Measurements from ENCODE around the gene BPNT1. TPM values are rescaled to one million over a fixed set of nuclear protein-coding genes. Genes with fewer than 3 reads are reported as not detected.

Gene BPNT1
- total RNA-seq: 10 to 100 TPM; 20.0 to 26.1 TPM

GRCh38 chr1:220089650-220090556 is at the start of gene BPNT1:
Gene BPNT1, minus strand, starts transcription at chr1:220089788. Its CDS starts 9,942 bp downstream, at chr1:220079846.
- Histone ChIP-seq H3K9me3 (no peaks in the 10 kb centered on the region), H3K4me3 (peak within 1 kb of the TSS; percentile 42 to 45), H3K4me1 (replicated peaks) (no peaks in the 10 kb centered on the region), H3K36me3 (no peaks in the 10 kb centered on the region), H3K27me3 (replicated peaks; ENCODE audit: insufficient read depth) (no peaks in the 10 kb centered on the region), H3K27ac (peak within 1 kb of the TSS; percentile 71 to 73)
- 4% methylated on average over 35 of the region's 35 CpGs for WGBS
- TF ChIP-seq CTCF (IDR thresholded peaks at IDR 0.05) (peak in 1 of 4 experiments; percentile 8), POLR2AphosphoS5 (IDR thresholded peaks at IDR 0.05) (peak; percentile 97), POLR2A (IDR thresholded peaks at IDR 0.05) (peak; percentile 74)
- intact Hi-C loops (cut with DNase I): no loop called here
- peak; percentile 93 for DNase-seq (ENCODE audit: low spot score)

GRCh38 chr1:220137019-220137786 is 47.6 kb upstream of the BPNT1 start:
- intact Hi-C loops (cut with DNase I): no loop called here
- 81% methylated on average over 9 of the region's 9 CpGs for WGBS
- Histone ChIP-seq H3K27me3 (replicated peaks; ENCODE audit: insufficient read depth) (no peaks in the 10 kb centered on the region), H3K36me3 (no peaks in the 10 kb centered on the region), H3K9me3 (no peaks in the 10 kb centered on the region), H3K27ac (no peak overlapping the region), H3K4me1 (replicated peaks) (no peaks in the 10 kb centered on the region), H3K4me3 (no peak overlapping the region)
- TF ChIP-seq CTCF (IDR thresholded peaks at IDR 0.05) (no peak), POLR2AphosphoS5 (IDR thresholded peaks at IDR 0.05) (no peak), POLR2A (IDR thresholded peaks at IDR 0.05) (no peak)
- no peak for DNase-seq (ENCODE audit: low spot score)

GRCh38 chr1:220135755-220136154 is 46.2 kb upstream of the BPNT1 start:
- WGBS: 82% methylated on average over 2 of the region's 2 CpGs
- Histone ChIP-seq H3K27ac (no peak overlapping the region), H3K4me1 (replicated peaks) (no peaks in the 10 kb centered on the region), H3K9me3 (no peaks in the 10 kb centered on the region), H3K4me3 (no peak overlapping the region), H3K36me3 (no peaks in the 10 kb centered on the region), H3K27me3 (replicated peaks; ENCODE audit: insufficient read depth) (no peaks in the 10 kb centered on the region)
- TF ChIP-seq POLR2AphosphoS5 (IDR thresholded peaks at IDR 0.05) (no peak), CTCF (IDR thresholded peaks at IDR 0.05) (no peak), POLR2A (IDR thresholded peaks at IDR 0.05) (no peak)
- intact Hi-C loops (cut with DNase I): no loop called here
- no peak for DNase-seq (ENCODE audit: low spot score)

- no peaks in the 10 kb centered on the region for H3K36me3 ChIP-seq
- no peak for TF ChIP-seq CTCF (IDR thresholded peaks at IDR 0.05)
- no peak for TF ChIP-seq POLR2AphosphoS5 (IDR thresholded peaks at IDR 0.05)
- no peak for TF ChIP-seq POLR2A (IDR thresholded peaks at IDR 0.05)
These were observed 40.1 kb upstream of the BPNT1 start for GRCh38 chr1:220129479-220130210.

More at GRCh38 chr1:220129479-220130210, 40.1 kb upstream of the BPNT1 start:
- intact Hi-C loops (cut with DNase I): no loop called here
- Histone ChIP-seq H3K4me3 (no peak overlapping the region), H3K4me1 (replicated peaks) (no peaks in the 10 kb centered on the region), H3K27ac (no peak overlapping the region), H3K9me3 (no peaks in the 10 kb centered on the region), H3K27me3 (replicated peaks; ENCODE audit: insufficient read depth) (no peaks in the 10 kb centered on the region)
- no peak for DNase-seq (ENCODE audit: low spot score)
